ENCODE data around the gene ARHGEF25.
A peak's percentile ranks its signal among the peaks of the same experiment; 100 is the strongest.

- TF ChIP-seq GABPA (IDR thresholded peaks at IDR 0.05; ENCODE audit: low read depth) (no peak), CTCF (IDR thresholded peaks at IDR 0.05; ENCODE audit: insufficient read depth, low read length) (peak; percentile 76)
Measured at GRCh38 chr12:57632958-57633840, 22.0 kb downstream of the ARHGEF25 start, which contains the start of gene B4GALNT1.

All from HL-60 (cell line).